Measurements from ENCODE around the gene ATR. TPM values are rescaled to one million over a fixed set of nuclear protein-coding genes. Genes with fewer than 3 reads are reported as not detected.

Gene ATR
- total and polyA plus RNA-seq, 2 of the 4 experiments (the other 2 are of a cell fraction): 9.5 to 28.0 TPM

- DNase-seq (no peak), ATAC-seq (ENCODE audit: low read depth) (no peak)
- Histone ChIP-seq H3K9me1 (ENCODE audit: insufficient read depth, low read length) (no peaks in the 10 kb centered on the region), H2BK20ac (ENCODE audit: low read depth, low read length) (no peak overlapping the region), H3K79me1 (ENCODE audit: low read depth in 1 of 2, low read length in 2 of 2) (no peaks in the 10 kb centered on the region), H4K20me1 (ENCODE audit: insufficient read depth, low read length) (no peaks in the 10 kb centered on the region), H3K18ac (ENCODE audit: low read depth, low read length) (no peak overlapping the region), H2AK5ac (ENCODE audit: low read depth, low read length) (no peak overlapping the region), H3K4me3 (ENCODE audit: insufficient read depth, low read depth, low read length) (no peak overlapping the region), H4K5ac (ENCODE audit: low read depth, low read length) (no peak overlapping the region), H3K23ac (ENCODE audit: low read depth, low read length) (no peak overlapping the region), H3K4me1 (ENCODE audit: control insufficient read depth, insufficient read depth, low read length) (no peaks in the 10 kb centered on the region), H3K4ac (ENCODE audit: low read depth, low read length) (no peak overlapping the region), H3K56ac (ENCODE audit: extremely low read depth, insufficient read depth, low read length) (no peak overlapping the region), H3K9ac (ENCODE audit: low read depth, low read length) (no peak overlapping the region), H4K91ac (ENCODE audit: insufficient read depth, low read depth, low read length) (no peak overlapping the region), H3K9me3 (ENCODE audit: control insufficient read depth, insufficient read depth, low read length) (peaks cover 12% of the 10 kb centered on the region), H3K36me3 (ENCODE audit: control insufficient read depth, insufficient read depth, low read length) (peaks cover 12% of the 10 kb centered on the region), H4K8ac (ENCODE audit: low read depth in 2 of 2, low read length in 2 of 2) (no peak overlapping the region), H3K4me2 (ENCODE audit: low read depth, low read length) (no peak overlapping the region), H3K27me3 (ENCODE audit: control insufficient read depth, insufficient read depth, low read length) (no peaks in the 10 kb centered on the region), H3K14ac (replicated peaks; ENCODE audit: low read depth, low read length) (no peak overlapping the region), H2BK15ac (ENCODE audit: low read depth, low read length) (no peak overlapping the region), H3K27ac (ENCODE audit: insufficient read depth, low read length) (no peak overlapping the region), H2AK9ac (replicated peaks; ENCODE audit: low read depth, low read length, poor library complexity) (no peak overlapping the region), H2AFZ (replicated peaks; ENCODE audit: low read length, poor library complexity) (no peak overlapping the region), H2BK120ac (ENCODE audit: low read depth, low read length) (no peak overlapping the region), H2BK5ac (ENCODE audit: low read depth, low read length, poor library complexity, severe bottlenecking) (no peak overlapping the region)
- ChIA-PET CTCF (no interaction called here), POLR2A (ENCODE audit: unreplicated experiment) (no interaction called here)
- BruUV-seq (replicated peaks): no TSS peak
- intact Hi-C loops (cut with micrococcal nuclease) (no loop called here), in situ Hi-C loops (cut with MboI; ENCODE audit: low sequenced_read_pairs) (no loop called here), dilution Hi-C loops (cut with HindIII; ENCODE audit: low sequenced_read_pairs, unreplicated experiment) (no loop called here)
- WGBS, 2 experiments (ENCODE audit: extremely low coverage in 2 of 2, insufficient read length in 1 of 2): no CpG with 5 or more reads among the region's 2 CpGs
- TF ChIP-seq CEBPB (IDR thresholded peaks at IDR 0.05; ENCODE audit: low read depth, low read length) (no peak), BHLHE40 (IDR thresholded peaks at IDR 0.05; ENCODE audit: low read depth, low read length) (no peak), POLR2A (IDR thresholded peaks at IDR 0.05; ENCODE audit: low read depth, low read length) (no peak), RAD21 (IDR thresholded peaks at IDR 0.05; ENCODE audit: low read length) (no peak), FOS (IDR thresholded peaks at IDR 0.05; ENCODE audit: low read depth, low read length) (no peak), MXI1 (IDR thresholded peaks at IDR 0.05; ENCODE audit: borderline replicate concordance, low read depth, low read length) (no peak), CHD1 (IDR thresholded peaks at IDR 0.05; ENCODE audit: low read depth, low read length) (no peak), RFX5 (IDR thresholded peaks at IDR 0.05; ENCODE audit: low read depth, low read length) (no peak), USF2 (IDR thresholded peaks at IDR 0.05; ENCODE audit: low read depth, low read length) (no peak)
- TF ChIP-seq, protein P1, sequence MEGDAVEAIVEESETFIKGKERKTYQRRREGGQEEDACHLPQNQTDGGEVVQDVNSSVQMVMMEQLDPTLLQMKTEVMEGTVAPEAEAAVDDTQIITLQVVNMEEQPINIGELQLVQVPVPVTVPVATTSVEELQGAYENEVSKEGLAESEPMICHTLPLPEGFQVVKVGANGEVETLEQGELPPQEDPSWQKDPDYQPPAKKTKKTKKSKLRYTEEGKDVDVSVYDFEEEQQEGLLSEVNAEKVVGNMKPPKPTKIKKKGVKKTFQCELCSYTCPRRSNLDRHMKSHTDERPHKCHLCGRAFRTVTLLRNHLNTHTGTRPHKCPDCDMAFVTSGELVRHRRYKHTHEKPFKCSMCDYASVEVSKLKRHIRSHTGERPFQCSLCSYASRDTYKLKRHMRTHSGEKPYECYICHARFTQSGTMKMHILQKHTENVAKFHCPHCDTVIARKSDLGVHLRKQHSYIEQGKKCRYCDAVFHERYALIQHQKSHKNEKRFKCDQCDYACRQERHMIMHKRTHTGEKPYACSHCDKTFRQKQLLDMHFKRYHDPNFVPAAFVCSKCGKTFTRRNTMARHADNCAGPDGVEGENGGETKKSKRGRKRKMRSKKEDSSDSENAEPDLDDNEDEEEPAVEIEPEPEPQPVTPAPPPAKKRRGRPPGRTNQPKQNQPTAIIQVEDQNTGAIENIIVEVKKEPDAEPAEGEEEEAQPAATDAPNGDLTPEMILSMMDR (conservative IDR thresholded peaks at IDR 0.05; ENCODE audit: low read depth, low read length): no peak
Observed at GRCh38 chr3:142481196-142481595, 97.3 kb downstream of the ATR start.
